Astrocyte (in vitro differentiated cells and primary cell): ENCODE results near the gene ATP5F1D. TPM values are rescaled to one million over a fixed set of nuclear protein-coding genes. Genes with fewer than 3 reads are reported as not detected.

Source experiments
- DNase-seq: peaks from one replicate; pipeline ENCODE4 v3.0.0-alpha.2; 2010; ENCODE audit warnings: low read depth
- FAIRE-seq: peaks from 2 replicates; lab custom pipeline; 2011; peaks lifted over from hg19 to GRCh38; lab: Jason Lieb, UNC
- H2AFZ ChIP-seq: 2 replicates; pipeline ENCODE4 v1.6.0; 2012; ENCODE audit warnings: low read depth, low read length, inconsistent platforms
- H3K27ac ChIP-seq: 2 replicates; pipeline ENCODE4 v1.5.1; 2011; ENCODE audit warnings: low read depth, low read length, inconsistent platforms
- H3K27me3 ChIP-seq: 2 replicates; pipeline ENCODE4 v1.6.0; 2011; ENCODE audit warnings: low read length, inconsistent platforms; ENCODE audit not compliant: insufficient read depth
- H3K36me3 ChIP-seq: 2 replicates; pipeline ENCODE4 v1.5.1; 2011; ENCODE audit warnings: low read length, inconsistent platforms; ENCODE audit not compliant: insufficient read depth
- H3K4me1 ChIP-seq: 2 replicates; pipeline ENCODE4 v1.5.1; 2011; ENCODE audit warnings: low read length, inconsistent platforms; ENCODE audit not compliant: insufficient read depth
- H3K4me2 ChIP-seq: 2 replicates; pipeline ENCODE4 v1.6.0; 2012; ENCODE audit warnings: low read length, inconsistent platforms
- H3K4me3 ChIP-seq: 2 replicates; pipeline ENCODE4 v1.5.1; 2011; ENCODE audit warnings: low read depth, mild to moderate bottlenecking, low read length, inconsistent platforms; ENCODE audit not compliant: insufficient read depth
- H3K79me2 ChIP-seq: 2 replicates; pipeline ENCODE4 v1.6.0; 2012; ENCODE audit warnings: mild to moderate bottlenecking, low read length, inconsistent platforms; ENCODE audit not compliant: insufficient read depth
- H3K9ac ChIP-seq: 2 replicates; pipeline ENCODE4 v1.6.0; 2012; ENCODE audit warnings: mild to moderate bottlenecking, low read length, inconsistent platforms
- H3K9me3 ChIP-seq: 2 replicates; pipeline ENCODE4 v1.5.1; 2012; ENCODE audit warnings: low read depth, mild to moderate bottlenecking, low read length, inconsistent platforms; ENCODE audit not compliant: insufficient read depth
- H4K20me1 ChIP-seq: 2 replicates; pipeline ENCODE4 v1.6.0; 2012; ENCODE audit warnings: low read length, inconsistent platforms; ENCODE audit not compliant: insufficient read depth
- H3K27ac Mint-ChIP-seq: one replicate; pipeline ENCODE4 v1.8.0; 2021; ENCODE audit warnings: mild to moderate bottlenecking, mixed read lengths; ENCODE audit not compliant: unreplicated experiment
- H3K27me3 Mint-ChIP-seq: one replicate; pipeline ENCODE4 v1.8.0; 2021; ENCODE audit warnings: low read depth, mixed read lengths; ENCODE audit not compliant: unreplicated experiment
- H3K36me3 Mint-ChIP-seq: one replicate; pipeline ENCODE4 v1.8.0; 2021; ENCODE audit warnings: low read depth, mixed read lengths; ENCODE audit not compliant: unreplicated experiment
- H3K4me1 Mint-ChIP-seq: one replicate; pipeline ENCODE4 v1.8.0; 2021; ENCODE audit warnings: low read depth, mixed read lengths; ENCODE audit not compliant: unreplicated experiment
- H3K4me3 Mint-ChIP-seq: one replicate; pipeline ENCODE4 v1.8.0; 2021; ENCODE audit warnings: mild to moderate bottlenecking, moderate library complexity, mixed read lengths; ENCODE audit not compliant: unreplicated experiment
- H3K9me3 Mint-ChIP-seq: one replicate; pipeline ENCODE4 v1.8.0; 2021; ENCODE audit warnings: mild to moderate bottlenecking, mixed read lengths; ENCODE audit not compliant: unreplicated experiment
- EZH2 ChIP-seq: IDR thresholded peaks from 2 replicates; pipeline ENCODE4 v1.6.1; 2012; ENCODE audit warnings: mild to moderate bottlenecking, low read length, inconsistent platforms; ENCODE audit not compliant: insufficient read depth
- total RNA-seq: library from RNA; stranded (reverse); gene quantifications from 2 replicates; pipeline ENCODE4 v1.2.1, GENCODE V29; 2021
- TF ChIP-seq, protein P1 (sequence below): IDR thresholded peaks from 2 replicates; pipeline ENCODE4 v1.5.1; 2011; ENCODE audit warnings: low read depth, mild to moderate bottlenecking, inconsistent platforms, low read length, moderate library complexity; ENCODE audit not compliant: insufficient read depth

Gene ATP5F1D
- total RNA-seq, 1 donor from 2014 or later, result 154 TPM

DNA sequence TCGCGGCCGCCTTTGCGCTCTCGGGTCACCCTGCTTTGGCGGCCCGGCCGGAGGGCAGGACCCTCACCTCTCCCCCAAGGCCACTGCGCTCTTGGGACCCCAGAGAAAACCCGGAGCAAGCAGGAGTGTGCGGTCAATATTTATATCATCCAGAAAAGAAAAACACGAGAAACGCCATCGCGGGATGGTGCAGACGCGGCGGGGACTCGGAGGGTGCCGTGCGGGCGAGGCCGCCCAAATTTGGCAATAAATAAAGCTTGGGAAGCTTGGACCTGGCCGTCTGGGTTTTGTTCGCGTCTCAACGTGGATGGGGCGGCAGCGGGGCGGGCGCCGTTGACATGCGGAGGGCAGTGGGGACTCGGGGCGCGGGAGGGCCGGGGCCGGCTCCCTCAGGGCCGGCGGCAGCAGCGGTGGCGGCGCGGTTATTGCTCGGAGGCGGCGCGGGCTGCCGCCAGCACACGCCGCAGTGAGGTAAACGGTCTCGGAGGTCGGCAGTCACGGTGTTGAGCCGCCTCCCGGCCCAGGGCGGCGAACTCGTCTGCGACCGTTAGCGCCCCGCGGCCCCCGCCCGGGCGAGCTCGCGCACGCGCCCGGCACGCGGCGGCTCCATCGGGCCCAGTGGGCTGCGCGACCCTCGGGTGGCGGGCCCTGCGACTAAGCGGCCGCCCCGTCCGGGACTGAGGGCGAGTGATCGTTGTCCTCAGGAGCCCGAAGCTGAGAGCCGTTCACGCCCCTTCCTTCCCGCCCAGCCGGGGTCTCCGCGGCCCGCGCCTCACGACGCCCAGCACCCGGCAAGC is 13.2 kb upstream of the ATP5F1D start:
- no peaks in the 10 kb centered on the region for H3K36me3 ChIP-seq
- DNase-seq (no peak), FAIRE-seq (no peak)
- H3K27me3 Mint-ChIP-seq, result no peaks in the 10 kb centered on the region
- H2AFZ ChIP-seq, result no peak overlapping the region
- H3K4me2 ChIP-seq, result no peak overlapping the region
- no peak overlapping the region for H3K9ac ChIP-seq
- no peaks in the 10 kb centered on the region for H3K9me3 Mint-ChIP-seq
- peaks cover 7% of the 10 kb centered on the region for H3K36me3 Mint-ChIP-seq
- H3K27me3 ChIP-seq, result no peaks in the 10 kb centered on the region
- H3K4me3 ChIP-seq, result no peak overlapping the region
- H3K9me3 ChIP-seq, result no peaks in the 10 kb centered on the region
- H3K27ac ChIP-seq, result no peak overlapping the region
- H3K4me1 Mint-ChIP-seq, result peaks cover 11% of the 10 kb centered on the region
- peaks cover 12% of the 10 kb centered on the region for H3K4me1 ChIP-seq
- TF ChIP-seq, protein P1, sequence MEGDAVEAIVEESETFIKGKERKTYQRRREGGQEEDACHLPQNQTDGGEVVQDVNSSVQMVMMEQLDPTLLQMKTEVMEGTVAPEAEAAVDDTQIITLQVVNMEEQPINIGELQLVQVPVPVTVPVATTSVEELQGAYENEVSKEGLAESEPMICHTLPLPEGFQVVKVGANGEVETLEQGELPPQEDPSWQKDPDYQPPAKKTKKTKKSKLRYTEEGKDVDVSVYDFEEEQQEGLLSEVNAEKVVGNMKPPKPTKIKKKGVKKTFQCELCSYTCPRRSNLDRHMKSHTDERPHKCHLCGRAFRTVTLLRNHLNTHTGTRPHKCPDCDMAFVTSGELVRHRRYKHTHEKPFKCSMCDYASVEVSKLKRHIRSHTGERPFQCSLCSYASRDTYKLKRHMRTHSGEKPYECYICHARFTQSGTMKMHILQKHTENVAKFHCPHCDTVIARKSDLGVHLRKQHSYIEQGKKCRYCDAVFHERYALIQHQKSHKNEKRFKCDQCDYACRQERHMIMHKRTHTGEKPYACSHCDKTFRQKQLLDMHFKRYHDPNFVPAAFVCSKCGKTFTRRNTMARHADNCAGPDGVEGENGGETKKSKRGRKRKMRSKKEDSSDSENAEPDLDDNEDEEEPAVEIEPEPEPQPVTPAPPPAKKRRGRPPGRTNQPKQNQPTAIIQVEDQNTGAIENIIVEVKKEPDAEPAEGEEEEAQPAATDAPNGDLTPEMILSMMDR, result no peak
- no peak for TF ChIP-seq EZH2
- H3K27ac Mint-ChIP-seq, result no peak overlapping the region
- H4K20me1 ChIP-seq, result peaks cover 46% of the 10 kb centered on the region
- no peaks in the 10 kb centered on the region for H3K79me2 ChIP-seq
- H3K4me3 Mint-ChIP-seq, result no peak overlapping the region

DNA sequence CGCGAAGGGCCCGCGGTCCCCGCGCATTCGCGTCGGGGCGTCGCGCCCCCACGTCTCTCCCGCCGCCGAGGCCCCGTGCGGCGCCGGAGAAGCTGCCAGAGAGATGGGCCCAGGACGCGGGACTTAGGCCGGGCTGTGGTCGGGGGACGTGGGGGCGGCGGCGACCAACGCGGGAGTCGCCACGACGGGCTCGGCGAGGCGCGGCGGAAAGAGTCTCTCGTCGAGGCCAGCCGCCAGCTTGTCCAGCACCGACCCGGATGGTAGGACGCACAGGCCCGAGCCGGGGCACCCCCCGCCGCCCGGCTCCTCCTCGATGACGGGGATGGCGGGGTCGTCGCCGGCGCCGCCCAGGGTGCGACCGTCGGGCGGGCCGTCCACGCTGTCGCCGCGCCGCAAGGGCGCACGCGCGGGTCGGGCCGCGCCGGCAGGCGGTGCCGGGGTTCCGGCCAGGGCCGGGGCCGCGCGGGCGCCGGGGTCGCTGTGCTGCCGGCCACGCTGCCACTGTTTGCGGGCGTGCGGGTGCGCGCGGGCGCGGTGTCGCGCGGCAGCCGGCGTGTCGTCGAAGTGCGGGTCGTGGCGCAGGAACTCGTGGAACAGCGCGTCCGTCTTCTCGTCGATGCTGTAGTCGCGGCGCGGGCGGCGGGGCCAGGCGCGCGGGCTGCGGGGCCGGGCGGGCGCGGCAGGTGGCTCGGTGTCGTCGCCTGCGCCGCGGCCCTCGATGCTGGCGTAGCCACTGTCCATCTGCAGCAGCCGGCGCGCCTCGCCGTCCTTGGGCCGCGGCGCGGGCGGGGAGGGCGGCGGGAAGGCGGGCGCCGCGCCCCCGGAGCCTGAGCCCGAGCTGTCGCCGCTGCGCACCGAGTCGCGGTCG is 12.3 kb upstream of the ATP5F1D start:
- peaks cover 3% of the 10 kb centered on the region for H3K36me3 ChIP-seq
- no peak overlapping the region for H2AFZ ChIP-seq
- peaks cover 12% of the 10 kb centered on the region for H3K4me1 ChIP-seq
- H3K79me2 ChIP-seq, result peaks cover under 1% of the 10 kb centered on the region
- DNase-seq, result no peak
- H3K4me1 Mint-ChIP-seq, result peaks cover 11% of the 10 kb centered on the region
- H3K4me3 Mint-ChIP-seq, result no peak overlapping the region
- H3K27me3 Mint-ChIP-seq, result no peaks in the 10 kb centered on the region
- no peaks in the 10 kb centered on the region for H3K9me3 ChIP-seq
- H3K9me3 Mint-ChIP-seq, result no peaks in the 10 kb centered on the region
- no peak for FAIRE-seq
- peaks cover 45% of the 10 kb centered on the region for H4K20me1 ChIP-seq
- H3K27ac ChIP-seq, result no peak overlapping the region
- no peak overlapping the region for H3K4me3 ChIP-seq
- H3K9ac ChIP-seq, result no peak overlapping the region
- TF ChIP-seq, protein P1, result no peak
- TF ChIP-seq EZH2, result no peak
- H3K36me3 Mint-ChIP-seq, result peaks cover 7% of the 10 kb centered on the region
- H3K27me3 ChIP-seq, result no peaks in the 10 kb centered on the region
- H3K27ac Mint-ChIP-seq, result no peak overlapping the region
- no peak overlapping the region for H3K4me2 ChIP-seq
